GM18861 (cell line): ENCODE data around the gene GCSH.

Experiments
- ATAC-seq: cut with Tn5 transposase; IDR thresholded peaks from one replicate; pipeline ENCODE4 v1.9.1; 2021; ENCODE audit not compliant: unreplicated experiment

The GCSH gene

GRCh38 chr16:81053761-81054160, 42.4 kb downstream of the GCSH start:
- ATAC-seq: no peak

DNA sequence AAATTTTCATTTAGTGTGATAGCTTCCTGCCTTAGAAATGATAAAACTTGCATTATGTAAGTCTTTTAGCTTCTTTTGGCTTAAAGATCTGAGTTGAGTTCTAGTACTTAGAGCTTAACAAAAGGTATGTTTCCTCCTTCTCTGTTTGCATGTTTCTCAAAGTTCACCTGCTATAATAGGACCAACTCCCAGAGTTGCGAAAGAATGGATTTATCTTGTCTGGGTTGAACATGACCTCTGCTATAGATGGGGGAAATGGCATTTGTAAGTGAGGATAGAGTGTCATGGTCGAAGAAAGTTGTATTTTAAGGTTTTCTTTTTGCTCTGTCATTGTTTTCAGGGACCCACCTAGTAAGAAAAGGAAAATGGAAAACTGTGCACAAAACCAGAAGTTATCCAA, 53.4 kb downstream of the GCSH start:
- no peak for ATAC-seq

- no peak for ATAC-seq
Observed at GRCh38 chr16:81041696-81042095, 54.5 kb downstream of the GCSH start.

GRCh38 chr16:81040842-81041241, 55.4 kb downstream of the GCSH start:
- ATAC-seq: no peak

DNA sequence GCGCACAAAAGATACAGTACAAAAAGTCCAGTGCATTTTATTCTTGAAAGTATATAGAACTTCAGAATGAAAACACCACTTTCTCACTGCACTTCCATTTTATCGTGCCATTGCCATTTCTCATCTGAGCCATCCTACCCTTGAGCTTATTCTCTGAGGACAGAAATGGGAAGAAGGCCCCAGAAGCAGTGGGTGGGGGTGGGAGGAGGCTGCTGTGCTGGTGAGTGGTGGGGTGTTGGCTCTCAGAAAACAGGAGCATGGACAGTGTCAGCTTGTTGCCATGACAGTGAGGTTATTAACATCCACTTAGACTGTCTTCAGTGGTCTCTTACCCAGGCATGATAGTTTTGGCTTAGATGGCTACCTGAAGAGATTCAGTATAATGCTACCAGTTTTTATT, 56.1 kb downstream of the GCSH start:
- ATAC-seq: no peak

DNA sequence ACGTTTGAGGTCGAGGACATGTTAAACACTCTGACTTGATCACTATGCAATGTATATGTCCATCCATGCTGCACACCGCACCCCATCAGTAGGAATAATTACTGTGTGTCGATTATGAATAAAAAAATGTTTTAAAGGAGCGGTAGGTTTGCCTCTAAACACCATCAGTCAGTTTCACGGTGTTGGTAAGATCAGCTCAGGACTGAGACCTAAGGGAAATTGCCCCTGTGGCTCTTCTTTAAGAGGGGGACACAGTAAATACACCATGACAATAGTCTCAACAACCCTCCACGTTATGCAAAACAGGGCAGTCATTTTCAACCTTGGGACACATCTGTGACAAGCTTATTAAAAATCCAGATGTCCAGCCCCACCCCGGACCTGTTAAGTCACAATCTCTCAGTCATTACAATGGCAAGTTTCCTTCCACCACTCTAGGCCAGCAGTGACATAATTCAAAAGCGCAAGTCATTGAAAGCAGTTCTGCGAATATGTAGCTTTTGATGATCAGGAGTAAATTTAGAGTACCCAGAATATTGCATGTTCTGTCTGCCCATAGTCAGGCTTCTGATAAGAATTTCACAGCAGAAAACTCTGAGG, 59.3 kb downstream of the GCSH start:
- no peak for ATAC-seq

- ATAC-seq: peak; percentile 42
Observed at GRCh38 chr16:81035975-81036750, 60.0 kb downstream of the GCSH start.

DNA sequence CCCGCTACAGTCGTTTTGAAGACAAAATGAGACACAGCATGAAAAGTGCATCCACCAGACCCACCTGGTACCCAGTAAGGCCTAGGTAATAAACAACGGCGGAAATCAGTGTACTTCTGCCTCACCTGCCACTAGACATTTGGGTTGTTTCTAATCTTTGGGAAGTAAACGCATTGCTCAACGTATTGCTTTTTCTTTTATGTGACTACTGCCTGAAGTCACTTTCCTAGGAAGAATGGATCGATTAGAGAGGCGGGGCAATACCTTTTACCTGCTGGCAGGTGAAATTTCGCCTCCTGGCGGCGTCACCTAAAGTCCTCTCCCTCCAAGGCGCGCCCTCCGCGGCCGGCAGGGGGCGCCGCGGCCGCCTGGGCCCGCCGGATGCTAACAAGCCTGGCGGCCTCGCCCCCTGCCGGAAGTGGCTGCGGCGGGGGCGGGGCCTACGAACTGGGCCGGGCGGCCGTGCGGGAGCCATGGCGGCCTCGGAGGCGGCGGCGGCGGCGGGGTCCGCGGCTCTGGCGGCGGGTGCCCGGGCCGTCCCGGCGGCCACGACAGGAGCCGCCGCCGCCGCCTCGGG, 60.7 kb downstream of the GCSH start, which contains the start of gene ATMIN:
ATMIN (plus strand) TSS at position 445 of the 577 bp plus-strand sequence; CDS start at position 474, 29 bp downstream.
- peak; percentile 81 for ATAC-seq
